NT2/D1 (cell line): Measurements from ENCODE around the gene FBLN1.

ENCODE experiments used
- SUZ12 ChIP-seq: IDR thresholded peaks from 2 replicates; pipeline ENCODE4 v1.6.1; 2011; ENCODE audit not compliant: insufficient read length, insufficient read depth; ENCODE audit errors: extremely low read depth
- YY1 ChIP-seq: IDR thresholded peaks from 2 replicates; pipeline ENCODE4 v1.6.1; 2011; ENCODE audit not compliant: insufficient read length, insufficient read depth
- ZNF274 ChIP-seq: IDR thresholded peaks from 2 replicates; pipeline ENCODE4 v1.6.1; 2011; ENCODE audit warnings: mild to moderate bottlenecking, low read depth, low read length

DNA sequence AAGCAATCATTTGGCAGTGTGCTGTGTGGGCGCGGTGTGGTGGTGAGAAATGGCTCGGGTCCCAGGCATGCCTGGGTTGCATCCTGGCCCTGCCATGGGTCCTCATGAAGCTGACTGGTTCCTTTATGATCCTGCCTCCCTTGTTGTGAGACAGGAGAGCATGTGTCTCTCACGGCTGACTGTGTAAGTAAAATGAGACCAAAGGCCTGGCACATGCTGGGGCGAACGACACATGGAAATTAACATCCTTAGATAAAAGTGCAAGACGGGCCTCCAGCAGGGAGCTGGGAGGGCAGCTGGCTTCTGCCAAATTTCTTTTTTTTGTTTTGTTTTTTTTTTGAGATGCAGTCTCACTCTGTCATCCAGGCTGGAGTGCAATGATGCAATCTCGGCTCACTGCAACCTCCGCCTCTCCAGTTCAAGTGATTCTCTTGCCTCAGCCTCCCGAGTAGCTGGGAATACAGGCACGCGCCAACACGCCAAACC lies 9.4 kb upstream of the FBLN1 start:
- TF ChIP-seq ZNF274 = no peak
- no peak for TF ChIP-seq SUZ12
- no peak for TF ChIP-seq YY1
